ENCODE data around the gene POU2F1. TPM values are rescaled to one million over a fixed set of nuclear protein-coding genes. Genes with fewer than 3 reads are reported as not detected.
"Not testable (repeated sequence)": the region's sequence is repeated elsewhere in the genome, so short reads cannot be mapped to it uniquely, and the experiment has no call there.

Gene POU2F1
- total and polyA plus RNA-seq, 2 donors (not counting 1 experiment from before 2014, with no cell fraction given): 5.2 to 48.8 TPM

DNA sequence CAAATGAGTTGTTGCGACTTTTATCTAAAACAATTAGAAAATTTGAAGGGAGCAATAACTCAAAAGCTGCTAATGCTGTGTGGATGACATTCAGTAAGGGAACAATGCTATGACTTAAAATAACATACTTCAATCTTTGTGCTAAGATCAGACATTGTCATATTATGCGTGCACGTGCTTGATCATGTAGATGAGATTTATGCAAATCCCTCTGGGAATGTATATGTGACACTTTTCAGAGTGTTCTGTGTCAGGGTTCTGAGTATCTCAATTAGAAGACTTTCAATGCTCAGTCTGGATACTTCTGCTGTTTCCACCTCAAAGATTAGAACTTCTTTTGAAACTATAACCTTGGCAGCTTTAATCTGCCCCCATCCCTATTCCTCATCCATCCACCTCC lies 18.6 kb upstream of the POU2F1 start:
- no peaks in the 10 kb centered on the region for H3K4me1 ChIP-seq (ENCODE audit: control insufficient read depth in 2 of 2, insufficient read depth in 2 of 2, low read length in 2 of 2)
- no peak overlapping the region for H3K9ac ChIP-seq (ENCODE audit: low read length)
- H3K27me3 ChIP-seq (replicated peaks in 1 of 4; ENCODE audit: control extremely low read depth in 1 of 4, control insufficient read depth in 3 of 4, insufficient read depth in 4 of 4, low read length in 3 of 4): no peaks in the 10 kb centered on the region
- no peak overlapping the region for H3K27ac ChIP-seq (ENCODE audit: low read length in 2 of 2)
- H3K9me3 ChIP-seq (ENCODE audit: control extremely low read depth in 1 of 3, control insufficient read depth in 2 of 3, insufficient read depth in 1 of 3, low read length in 2 of 3): peaks cover 0 to 17% (median 3%) of the 10 kb centered on the region in 3 donors
- CTCF ChIA-PET: interaction anchor here (0.7 kb wide), 2 partner anchors 197 to 292 kb away, joined by 3 to 4 read pairs; no protein-coding TSS in a partner anchor
- Mint-ChIP-seq H3K27ac (no peak overlapping the region), H3K27me3 (no peaks in the 10 kb centered on the region), H3K4me1 (no peaks in the 10 kb centered on the region), H3K9me3 (ENCODE audit: insufficient read depth) (peaks cover 2% of the 10 kb centered on the region), H3K4me3 (no peak overlapping the region)
- H3K4me3 ChIP-seq (ENCODE audit: control extremely low read depth in 1 of 5, extremely low read depth in 1 of 5, insufficient read depth in 1 of 5, low read depth in 2 of 5, low read length in 4 of 5): no peak overlapping the region
- H4K20me1 ChIP-seq (ENCODE audit: control insufficient read depth, insufficient read depth, low read length, poor library complexity, severe bottlenecking): no peaks in the 10 kb centered on the region
- no peaks in the 10 kb centered on the region for H3K36me3 ChIP-seq (replicated peaks in 1 of 2; ENCODE audit: control extremely low read depth in 1 of 2, control insufficient read depth in 1 of 2, extremely low read depth in 1 of 2, insufficient read depth in 2 of 2, low read length in 1 of 2)
- WGBS (ENCODE audit: insufficient coverage): 75% methylated on average over 2 of the region's 3 CpGs
- H3K4me2 ChIP-seq (replicated peaks; ENCODE audit: low read depth, low read length, poor library complexity, severe bottlenecking): no peak overlapping the region
- DNase-seq: no peak
- no peaks in the 10 kb centered on the region for H3K79me2 ChIP-seq (ENCODE audit: control insufficient read depth, insufficient read depth, low read length)
- no peak for ATAC-seq (ENCODE audit: low read depth)
- TF ChIP-seq EZH2 (IDR thresholded peaks at IDR 0.05; ENCODE audit: borderline replicate concordance, insufficient read depth, low read depth, low read length, poor library complexity, severe bottlenecking) (no peak), CTCF (IDR thresholded peaks at IDR 0.05) (no peak)
- POLR2A ChIA-PET: interaction anchor here (0.8 kb wide), 1 partner anchor 59 kb away, joined by 6 read pairs; no protein-coding TSS in a partner anchor
- intact Hi-C loops (cut with micrococcal nuclease): no loop called here
- H2AFZ ChIP-seq (ENCODE audit: insufficient read depth, low read depth, low read length, poor library complexity, severe bottlenecking): no peak overlapping the region

DNA sequence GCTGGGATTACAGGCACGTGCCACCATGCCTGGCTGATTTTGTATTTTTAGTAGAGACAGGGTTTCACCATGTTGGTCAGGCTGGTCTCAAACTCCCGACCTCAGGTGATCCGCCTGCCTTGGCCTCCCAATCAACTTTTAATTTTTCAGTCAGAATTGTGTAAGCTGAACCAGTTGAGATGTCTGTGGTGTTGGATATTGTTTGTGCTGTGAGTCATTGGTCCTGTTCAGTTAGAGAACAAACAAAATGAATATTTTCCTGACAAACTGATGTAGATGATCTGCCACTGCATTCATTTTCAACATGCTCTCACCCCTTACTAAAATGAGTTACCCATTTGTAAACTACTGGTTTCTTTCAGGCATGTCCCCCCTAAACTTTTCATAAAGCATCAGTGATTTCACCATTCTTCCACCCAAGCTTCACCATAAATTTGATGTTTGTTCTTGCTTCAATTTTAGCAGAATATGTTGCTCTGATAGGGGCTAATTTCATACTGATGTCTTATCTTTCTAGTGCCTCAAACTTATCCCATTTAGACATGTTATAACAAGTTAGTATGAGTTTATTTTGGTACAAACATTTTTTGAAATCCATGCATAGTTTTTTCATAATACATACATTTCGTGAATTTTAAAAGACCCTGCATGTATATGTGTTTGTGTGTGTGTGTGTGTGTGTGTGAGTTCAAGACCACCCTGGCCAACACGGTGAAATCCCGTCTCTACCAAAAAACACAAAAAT lies 15.2 kb upstream of the POU2F1 start:
- ATAC-seq (ENCODE audit: low read depth); H3K27ac Mint-ChIP-seq; H3K4me1 Mint-ChIP-seq; DNase-seq; H3K4me3 Mint-ChIP-seq; H3K27me3 Mint-ChIP-seq; H3K27me3 ChIP-seq (replicated peaks in 1 of 4; ENCODE audit: control extremely low read depth in 1 of 4, control insufficient read depth in 3 of 4, insufficient read depth in 4 of 4, low read length in 3 of 4); H3K27ac ChIP-seq (ENCODE audit: low read length in 2 of 2); H2AFZ ChIP-seq (ENCODE audit: insufficient read depth, low read depth, low read length, poor library complexity, severe bottlenecking); intact Hi-C loops (cut with micrococcal nuclease); H3K4me3 ChIP-seq (ENCODE audit: control extremely low read depth in 1 of 5, extremely low read depth in 1 of 5, insufficient read depth in 1 of 5, low read depth in 2 of 5, low read length in 4 of 5); H4K20me1 ChIP-seq (ENCODE audit: control insufficient read depth, insufficient read depth, low read length, poor library complexity, severe bottlenecking); H3K4me1 ChIP-seq (ENCODE audit: control insufficient read depth in 2 of 2, insufficient read depth in 2 of 2, low read length in 2 of 2); H3K4me2 ChIP-seq (replicated peaks; ENCODE audit: low read depth, low read length, poor library complexity, severe bottlenecking); H3K79me2 ChIP-seq (ENCODE audit: control insufficient read depth, insufficient read depth, low read length); H3K36me3 ChIP-seq (replicated peaks in 1 of 2; ENCODE audit: control extremely low read depth in 1 of 2, control insufficient read depth in 1 of 2, extremely low read depth in 1 of 2, insufficient read depth in 2 of 2, low read length in 1 of 2); CTCF ChIA-PET; POLR2A ChIA-PET; H3K9ac ChIP-seq (ENCODE audit: low read length): not testable (repeated sequence)
- peaks cover 17 to 39% (median 27%) of the 10 kb centered on the region in 3 donors for H3K9me3 ChIP-seq (ENCODE audit: control extremely low read depth in 1 of 3, control insufficient read depth in 2 of 3, insufficient read depth in 1 of 3, low read length in 2 of 3)
- H3K9me3 Mint-ChIP-seq (ENCODE audit: insufficient read depth): peaks cover 16% of the 10 kb centered on the region
- WGBS (ENCODE audit: insufficient coverage): 97% methylated on average over 3 of the region's 6 CpGs
